T47D (cell line): ENCODE measurements around the gene WNT9A.
"Not testable (repeated sequence)": the region's sequence is repeated elsewhere in the genome, so short reads cannot be mapped to it uniquely, and the experiment has no call there.

Experiments used
- DNase-seq, 2 experiments: peaks; one replicate each; pipeline versions ENCODE4 v3.0.0 to v3.0.0-alpha.2; 2011 to 2012; ENCODE audit warnings: low read depth in 1 of 2, low spot score in 1 of 2
- JUND ChIP-seq: IDR thresholded peaks from 2 replicates; pipeline ENCODE4 v1.6.1; 2012; ENCODE audit warnings: low read depth
- in situ Hi-C: cut with HindIII; loops from 2 replicates; pipeline ENCODE4 v1.10.0; 2016; ENCODE audit warnings: low sequenced_read_pairs, low pct_unique_long_range_greater_than_20kb

The WNT9A gene

DNA sequence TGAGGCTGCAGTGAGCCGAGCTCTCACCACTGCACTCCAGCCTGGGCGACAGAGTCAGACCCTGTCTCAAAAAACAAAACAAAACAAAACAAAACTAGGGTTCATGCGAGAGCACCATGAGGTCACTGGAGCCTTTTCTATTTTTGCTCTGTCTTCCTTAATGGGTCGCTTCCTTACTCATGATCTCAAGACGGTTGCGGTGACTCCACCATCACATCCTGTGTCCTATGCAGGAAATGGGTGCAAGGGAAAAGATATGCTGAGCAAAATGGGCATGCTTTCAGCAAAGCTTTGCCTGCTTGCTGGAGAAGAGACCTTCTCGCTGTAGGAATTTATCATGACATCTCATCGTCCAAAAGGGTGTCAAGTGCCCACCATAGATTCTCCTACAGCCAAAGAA lies 36.4 kb downstream of the WNT9A start:
- no peak for DNase-seq

DNA sequence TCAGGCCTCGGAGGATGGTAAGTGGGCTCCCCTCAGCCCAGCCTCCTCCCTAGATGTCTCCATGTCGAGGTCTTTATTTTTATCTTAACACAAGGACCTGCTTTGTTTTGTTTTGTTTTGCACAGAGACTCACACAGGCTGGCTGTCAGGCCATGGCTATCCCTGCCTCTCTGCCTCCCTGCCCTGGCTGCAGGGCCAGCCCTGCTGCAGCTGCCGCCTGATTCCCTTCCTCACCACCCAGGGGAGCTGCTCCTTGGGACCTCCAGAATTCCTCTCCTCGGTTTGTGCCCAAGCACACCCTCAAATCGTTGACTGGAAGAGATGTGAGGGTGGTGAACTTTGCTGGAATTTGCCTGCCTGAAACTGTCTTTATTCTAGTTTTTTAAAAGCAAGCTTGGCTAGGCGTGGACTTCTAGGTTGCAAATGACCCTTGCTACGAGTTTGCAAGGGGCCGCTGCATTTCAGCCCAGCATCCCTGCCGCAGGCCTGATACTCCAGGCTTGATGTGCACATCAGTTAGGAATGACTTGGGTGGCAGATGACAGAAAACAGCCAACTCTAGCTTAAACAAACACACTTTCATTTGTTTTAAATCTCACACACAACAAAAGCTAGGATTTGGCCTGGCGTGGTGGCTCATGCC lies 37.1 kb downstream of the WNT9A start:
- DNase-seq: no peak
- in situ Hi-C loops: no loop called here
- TF ChIP-seq JUND: no peak

More for the DNA sequence above, 36.4 kb downstream of the WNT9A start:
- no peak for TF ChIP-seq JUND
- in situ Hi-C loops: no loop called here

DNA sequence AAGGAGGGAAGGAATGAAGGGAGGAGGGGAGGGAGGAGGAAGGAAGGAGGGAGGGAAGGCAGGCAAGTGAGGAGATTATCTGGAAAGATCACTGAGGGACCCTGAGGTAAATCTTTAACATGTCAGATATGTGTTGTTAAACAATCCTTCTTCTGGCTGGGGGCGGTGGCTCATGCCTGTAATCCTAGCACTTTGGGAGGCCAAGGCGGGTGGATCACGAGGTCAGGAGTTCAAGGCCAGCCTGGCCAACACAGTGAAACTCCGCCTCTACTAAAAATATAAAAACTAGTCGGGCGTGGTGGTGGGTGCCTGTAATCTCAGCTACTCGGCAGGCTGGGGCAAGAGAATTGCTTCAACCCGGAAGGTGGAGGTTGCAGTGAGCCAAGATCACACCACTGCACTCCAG lies 37.8 kb downstream of the WNT9A start:
- in situ Hi-C loops, DNase-seq: not testable (repeated sequence)

DNA sequence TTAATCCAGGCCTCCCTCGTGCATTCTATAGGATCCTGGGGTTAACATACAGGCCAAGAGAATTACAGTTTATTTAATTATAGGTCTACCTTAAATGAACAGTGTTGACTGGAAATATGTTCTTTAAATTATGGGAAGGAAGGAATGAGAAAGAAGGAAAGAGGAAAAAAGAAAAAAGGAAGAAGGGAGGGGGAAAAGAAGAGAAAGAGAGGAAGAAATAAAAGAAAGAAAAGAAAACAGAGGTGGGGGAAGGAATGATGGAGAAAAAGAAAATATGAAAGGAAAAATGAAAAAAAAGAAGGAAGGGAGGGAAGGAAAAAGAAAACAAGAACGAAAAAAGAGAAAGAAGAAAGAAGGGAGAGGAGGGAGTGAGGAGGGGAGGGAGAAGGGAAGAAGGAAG lies 38.5 kb downstream of the WNT9A start:
- TF ChIP-seq JUND: no peak
- in situ Hi-C loops: no loop called here
- no peak for DNase-seq

DNA sequence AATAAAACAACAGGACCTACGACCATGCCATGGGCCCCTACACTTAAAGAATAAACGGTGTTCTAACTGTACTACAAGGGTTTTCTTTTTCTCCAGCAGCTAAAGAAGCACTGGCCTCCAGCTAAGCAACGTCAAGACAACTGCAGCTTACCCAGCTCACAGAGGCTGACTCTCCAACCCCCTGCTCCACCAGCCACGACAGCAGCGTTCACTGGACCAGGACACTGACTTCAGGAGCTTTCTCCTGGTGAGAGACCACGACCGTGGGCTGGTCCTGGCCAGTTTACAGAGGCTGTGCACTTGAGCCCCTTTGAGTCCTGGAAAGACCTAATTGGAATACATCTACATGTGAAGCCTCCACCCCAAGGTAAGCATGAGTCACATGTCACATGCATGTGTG lies 39.4 kb downstream of the WNT9A start:
- DNase-seq: no peak
- in situ Hi-C loops: no loop called here
- TF ChIP-seq JUND: no peak

DNA sequence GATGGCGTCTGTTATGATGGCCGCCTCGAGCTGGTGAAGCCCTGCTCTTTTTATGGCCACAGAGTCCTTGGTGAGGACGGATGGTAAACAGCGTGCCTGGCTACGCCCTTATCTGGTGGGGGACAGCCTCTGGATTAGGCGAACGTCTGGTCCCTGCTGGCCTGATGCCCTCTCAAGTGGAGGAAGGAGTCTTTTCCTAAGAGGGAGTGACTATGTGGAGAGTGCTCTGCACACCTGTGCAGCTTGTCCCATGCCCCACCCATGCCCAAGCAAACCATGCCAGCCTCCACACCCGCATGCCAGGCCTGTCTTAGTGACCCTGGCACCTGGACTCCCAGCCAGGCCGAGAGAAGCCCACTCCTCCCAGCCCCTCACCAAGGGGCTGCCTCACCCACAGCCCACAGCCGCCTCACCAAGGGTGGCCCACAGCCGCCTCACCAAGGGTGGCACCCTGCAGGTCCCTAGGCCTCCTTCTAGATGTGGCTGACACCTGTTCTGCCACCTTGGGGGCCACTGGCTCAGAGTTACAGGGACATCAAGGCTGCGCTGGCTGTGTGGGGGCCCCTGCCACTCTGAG lies 40.2 kb downstream of the WNT9A start:
- DNase-seq: no peak
- in situ Hi-C loops: no loop called here
- no peak for TF ChIP-seq JUND

DNA sequence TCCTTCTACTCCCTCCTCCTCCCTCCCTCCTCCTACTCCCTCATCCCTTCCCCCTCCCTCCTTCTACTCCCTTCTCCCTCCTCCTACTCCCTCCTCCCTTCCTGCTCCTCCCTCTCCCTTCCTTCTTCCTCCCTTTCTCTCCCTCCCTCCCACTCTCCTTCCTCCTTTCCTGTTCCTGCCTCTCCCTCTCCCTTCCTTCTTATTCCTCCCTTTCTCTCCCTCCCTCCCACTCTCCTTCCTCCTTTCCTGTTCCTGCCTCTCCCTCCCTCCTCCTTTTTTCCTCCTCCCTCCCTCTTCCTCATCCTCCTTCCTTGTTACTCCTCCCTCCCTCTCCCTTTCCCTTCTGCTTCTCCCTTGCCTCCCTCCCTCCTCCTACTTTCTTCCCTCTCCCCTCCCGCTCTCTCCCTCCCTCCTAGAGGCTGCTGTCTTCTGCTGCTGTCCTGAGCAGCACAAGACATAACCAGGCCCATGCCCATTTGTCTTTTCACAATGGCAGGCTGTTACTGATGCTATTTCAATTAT lies 41.1 kb downstream of the WNT9A start:
- TF ChIP-seq JUND: no peak
- in situ Hi-C loops: no loop called here

DNA sequence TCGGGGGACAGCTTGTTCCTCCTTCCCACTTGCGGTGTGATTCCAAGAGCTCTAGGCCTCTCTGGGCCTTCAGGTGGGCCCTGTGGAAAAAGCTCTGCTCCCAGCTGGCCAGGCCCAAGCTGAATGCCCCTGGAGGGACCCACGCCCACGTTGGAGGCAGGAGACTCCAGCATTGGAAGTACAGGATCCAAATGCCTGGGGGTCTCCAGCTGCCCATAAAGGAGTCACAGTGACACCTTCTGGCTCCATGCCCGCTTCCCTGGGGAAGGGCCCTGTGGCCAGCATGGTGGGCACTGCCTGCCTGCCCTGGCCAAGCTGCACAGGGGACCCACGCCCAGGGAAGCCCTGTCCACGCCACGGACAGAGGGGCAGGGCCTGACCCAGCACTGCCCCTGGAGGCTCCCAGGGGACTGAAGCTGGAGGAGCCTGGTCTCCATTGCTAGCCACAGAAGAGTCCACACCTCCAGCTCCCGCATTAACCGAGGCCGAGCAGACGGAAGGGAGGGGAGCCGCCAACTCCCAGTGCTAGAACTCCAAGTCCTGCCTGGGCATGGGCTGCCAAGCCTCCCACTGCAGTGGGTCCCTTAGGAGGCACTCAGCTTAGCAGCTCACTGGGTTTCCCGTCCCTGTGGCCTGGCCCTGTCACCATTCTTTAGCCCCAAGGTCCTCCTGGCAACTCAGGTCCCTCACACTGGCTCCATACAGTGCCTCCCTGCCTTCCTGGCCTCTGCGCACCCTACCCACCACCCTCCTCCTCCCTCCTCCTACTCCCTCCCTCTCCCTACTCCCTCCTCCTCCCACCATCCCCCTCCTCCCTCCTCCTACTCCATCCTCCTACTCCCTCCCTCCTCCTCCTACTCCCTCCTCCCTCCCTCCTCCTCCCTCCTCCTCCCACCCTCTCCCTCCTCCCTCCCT lies 41.9 kb downstream of the WNT9A start:
- in situ Hi-C loops: no loop called here
- no peak for TF ChIP-seq JUND
- DNase-seq: no peak

More for the DNA sequence above, 41.1 kb downstream of the WNT9A start:
- DNase-seq: no peak

DNA sequence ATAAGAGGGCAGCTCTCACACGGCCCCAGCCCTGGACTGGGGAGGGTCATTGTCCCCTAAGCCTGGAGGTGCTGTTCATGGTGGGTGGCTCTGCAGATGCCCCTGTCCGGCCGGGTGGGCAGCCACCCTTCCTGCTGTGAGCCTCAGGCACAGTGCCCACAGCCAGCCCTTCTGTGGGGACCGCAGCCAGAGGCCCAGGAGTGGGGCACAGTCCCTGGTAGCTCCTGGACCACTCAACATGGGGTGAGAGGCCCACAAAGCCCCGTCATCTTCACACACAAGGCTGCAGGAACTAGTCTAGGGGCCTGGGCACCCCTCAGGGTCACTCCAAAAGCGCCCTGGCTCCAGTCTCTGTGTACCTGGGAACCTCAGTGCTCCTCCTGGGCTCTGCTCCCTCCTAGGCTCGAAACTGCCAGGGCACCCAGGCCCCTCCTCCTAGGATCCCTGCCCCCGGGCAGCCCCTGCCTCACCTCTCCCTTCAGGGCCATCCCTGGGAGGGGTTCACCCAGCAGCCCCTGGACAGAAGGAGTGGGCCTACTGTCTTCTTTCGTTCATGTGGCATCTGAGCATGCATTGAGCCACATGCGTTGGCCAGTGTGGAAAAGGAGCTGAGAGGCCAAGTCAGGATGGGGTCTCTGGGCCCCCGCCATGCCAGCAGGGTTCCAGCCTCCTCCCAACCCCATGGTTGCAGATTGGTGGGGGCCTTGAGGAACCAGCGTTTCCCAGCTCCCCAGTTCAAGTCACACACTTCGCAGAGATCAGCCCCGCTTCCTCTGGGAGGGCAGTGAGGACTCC lies 43.0 kb downstream of the WNT9A start:
- TF ChIP-seq JUND: no peak
- in situ Hi-C loops: no loop called here
- DNase-seq: no peak

DNA sequence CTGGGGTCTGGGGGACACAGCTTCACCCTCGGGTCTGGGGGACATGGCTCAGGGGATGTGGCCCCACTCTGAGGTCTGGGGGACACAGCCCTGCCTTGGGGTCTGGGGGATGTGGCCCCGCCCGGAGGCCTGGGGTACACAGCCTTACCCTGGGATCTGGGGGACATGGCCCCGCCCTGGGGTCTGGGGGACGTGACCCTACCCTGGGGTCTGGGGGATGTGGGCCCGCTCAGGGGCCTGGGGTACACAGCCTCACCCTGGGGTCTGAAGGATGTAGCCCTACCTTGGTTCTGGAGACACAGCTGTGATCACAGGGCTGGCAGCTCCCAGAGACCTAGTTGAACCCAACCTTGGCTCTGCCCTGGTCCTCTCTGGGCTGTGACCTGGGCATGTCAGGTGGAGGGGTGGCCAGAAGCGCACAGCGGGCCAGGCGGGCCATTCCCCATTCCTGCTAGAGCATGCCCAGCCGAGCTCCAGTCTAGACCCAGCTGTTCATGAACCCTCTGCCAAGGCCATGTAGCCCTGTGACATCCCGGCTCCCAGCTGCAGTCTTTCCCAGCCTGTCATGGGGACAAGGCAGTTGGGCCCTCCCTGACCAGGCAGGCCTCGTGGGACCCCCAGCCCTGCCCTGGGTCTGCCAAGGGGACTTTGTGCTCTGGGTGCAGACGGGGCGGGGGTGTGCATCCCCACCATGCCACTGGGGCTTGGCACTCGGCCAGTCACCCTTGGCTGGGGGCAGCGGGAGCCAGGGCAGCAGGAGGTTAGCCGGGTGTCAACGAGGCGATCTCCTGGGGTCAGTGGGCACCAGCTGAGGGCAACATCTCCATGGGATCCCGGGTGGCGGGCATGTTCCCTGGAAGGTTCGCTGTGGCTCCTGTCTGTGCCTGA lies 43.9 kb downstream of the WNT9A start:
- in situ Hi-C loops: no loop called here
- DNase-seq: no peak
- no peak for TF ChIP-seq JUND

DNA sequence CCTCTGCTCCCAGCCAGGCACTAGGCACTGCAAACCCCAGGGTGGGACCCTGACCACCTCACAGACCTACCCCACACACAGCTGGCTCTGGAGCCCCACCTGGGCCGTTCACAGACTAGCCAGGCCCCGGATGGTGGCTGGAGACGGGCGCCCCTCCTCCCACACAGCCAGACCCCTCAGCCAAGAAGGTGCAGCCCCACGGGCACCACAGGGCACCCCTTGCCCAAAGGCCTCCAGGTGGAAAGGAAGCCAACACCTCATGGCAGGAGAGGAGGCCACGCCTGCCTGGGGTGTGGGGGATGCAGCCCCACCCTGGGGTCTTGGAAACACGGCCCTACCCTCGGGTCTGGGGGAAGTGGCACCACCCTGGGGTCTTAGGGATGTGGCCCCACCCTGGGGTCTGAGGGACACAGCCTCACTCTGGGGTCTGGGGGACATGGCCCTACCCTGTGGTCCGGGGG lies 44.6 kb downstream of the WNT9A start:
- DNase-seq: no peak
- in situ Hi-C loops: no loop called here
- TF ChIP-seq JUND: no peak
